Neural cell (in vitro differentiated cells): ENCODE measurements around the gene NGEF. TPM values are rescaled to one million over a fixed set of nuclear protein-coding genes. Genes with fewer than 3 reads are reported as not detected.

Source experiments
- H2AFZ ChIP-seq: fragments of 200-600, 300-800 bp; sonication (generic), shearing (Covaris generic); 2 replicates; pipeline ENCODE4 v1.6.0; 2014; ENCODE audit warnings: low read depth, mild to moderate bottlenecking, antibody characterized with exemption, low read length, moderate library complexity
- H3F3A ChIP-seq: fragments of 200-600 bp; shearing (Covaris generic); 2 replicates; pipeline ENCODE4 v1.6.1; 2016; ENCODE audit warnings: mild to moderate bottlenecking, moderate library complexity, mixed read lengths, antibody characterized with exemption, low read length; ENCODE audit not compliant: insufficient read depth, poor library complexity, severe bottlenecking
- H3K27ac ChIP-seq: fragments of 200-600, 300-800 bp; sonication (generic), shearing (Covaris generic); 2 replicates; pipeline ENCODE4 v1.5.1; 2014; ENCODE audit warnings: mild to moderate bottlenecking, low read length, moderate library complexity
- H3K27me3 ChIP-seq: fragments of 300-800, 200-600 bp; sonication (generic), shearing (Covaris generic); 2 replicates; pipeline ENCODE4 v1.6.0; 2014; ENCODE audit warnings: mild to moderate bottlenecking, low read depth, low read length, moderate library complexity; ENCODE audit not compliant: insufficient read depth
- H3K36me3 ChIP-seq: fragments of 300-800, 200-600 bp; sonication (generic), shearing (Covaris generic); 2 replicates; pipeline ENCODE4 v1.5.1; 2014; ENCODE audit warnings: mild to moderate bottlenecking, antibody characterized with exemption, low read length, moderate library complexity; ENCODE audit not compliant: insufficient read depth
- H3K4me2 ChIP-seq: fragments of 300-800, 200-600 bp; sonication (generic), shearing (Covaris generic); 2 replicates; pipeline ENCODE4 v1.6.0; 2014; ENCODE audit warnings: mild to moderate bottlenecking, low read length
- H3K4me3 ChIP-seq: fragments of 300-800, 200-600 bp; sonication (generic), shearing (Covaris generic); 2 replicates; pipeline ENCODE4 v1.5.1; 2014; ENCODE audit warnings: mild to moderate bottlenecking, low read length, moderate library complexity
- H3K79me2 ChIP-seq: fragments of 200-600 bp; shearing (Covaris generic); replicated peaks from 2 replicates; pipeline ENCODE4 v1.6.0; 2014; ENCODE audit warnings: mild to moderate bottlenecking, low read length, moderate library complexity; ENCODE audit not compliant: insufficient read depth
- H3K9ac ChIP-seq: fragments of 300-800, 200-600 bp; sonication (generic), shearing (Covaris generic); 2 replicates; pipeline ENCODE4 v1.6.1; 2016; ENCODE audit warnings: mild to moderate bottlenecking, low read length, mixed read lengths
- H3K9me2 ChIP-seq: fragments of 200-600 bp; shearing (Covaris generic); 2 replicates; pipeline ENCODE4 v1.6.1; 2016; ENCODE audit warnings: mild to moderate bottlenecking, low read length, mixed read lengths; ENCODE audit not compliant: insufficient read depth
- H3K9me3 ChIP-seq: fragments of 200-600, 300-800 bp; sonication (generic), shearing (Covaris generic); 2 replicates; pipeline ENCODE4 v1.6.1; 2016; ENCODE audit warnings: mild to moderate bottlenecking, mixed run types, low read length, moderate library complexity, mixed read lengths
- H4K20me1 ChIP-seq: fragments of 200-600 bp; shearing (Covaris generic); 2 replicates; pipeline ENCODE4 v1.6.1; 2016; ENCODE audit warnings: mild to moderate bottlenecking, mixed run types; ENCODE audit not compliant: insufficient read depth
- EP300 ChIP-seq: fragments of 450-650 bp; conservative IDR thresholded peaks from 2 replicates; pipeline ENCODE4 v1.6.1; 2014; ENCODE audit warnings: antibody characterized with exemption, mild to moderate bottlenecking, moderate library complexity; ENCODE audit not compliant: poor library complexity, severe bottlenecking
- EZH2 ChIP-seq: fragments of 200-600, 300-800 bp; shearing (Covaris generic), sonication (generic); IDR thresholded peaks from 2 replicates; pipeline ENCODE4 v1.6.1; 2014; ENCODE audit warnings: antibody characterized with exemption, low read length, borderline replicate concordance, mild to moderate bottlenecking; ENCODE audit not compliant: insufficient read depth, poor library complexity, severe bottlenecking
- MXI1 ChIP-seq: fragments of 450-650 bp; conservative IDR thresholded peaks from 2 replicates; pipeline ENCODE4 v1.6.1; 2014; ENCODE audit warnings: antibody characterized with exemption, mild to moderate bottlenecking; ENCODE audit not compliant: poor library complexity, severe bottlenecking
- POLR2AphosphoS5 ChIP-seq: IDR thresholded peaks from 2 replicates; pipeline ENCODE4 v1.6.1; 2012
- RAD21 ChIP-seq: fragments of 450-650 bp; conservative IDR thresholded peaks from 2 replicates; pipeline ENCODE4 v1.6.1; 2014; ENCODE audit warnings: antibody characterized with exemption, mild to moderate bottlenecking, moderate library complexity
- SMC3 ChIP-seq: fragments of 450-650 bp; conservative IDR thresholded peaks from 2 replicates; pipeline ENCODE4 v1.6.1; 2014; ENCODE audit warnings: antibody characterized with exemption, mild to moderate bottlenecking, moderate library complexity; ENCODE audit not compliant: poor library complexity
- TAF1 ChIP-seq: IDR thresholded peaks from 2 replicates; pipeline ENCODE4 v1.6.1; 2012; ENCODE audit warnings: low read depth
- polyA plus RNA-seq: library from polyadenylated mRNA; depleted of rRNA; stranded (reverse); fragments of >200 nt; gene quantifications from 2 replicates; pipeline ENCODE4 v1.2.3, GENCODE V29; 2014
- TF ChIP-seq, protein P1 (sequence below): fragments of 450-650 bp; IDR thresholded peaks from 2 replicates; pipeline ENCODE4 v1.5.1; 2014; ENCODE audit warnings: antibody characterized with exemption, mild to moderate bottlenecking, moderate library complexity; ENCODE audit not compliant: poor library complexity, severe bottlenecking
- TF ChIP-seq, protein P2 (sequence below): IDR thresholded peaks from 2 replicates; pipeline ENCODE4 v1.6.1; 2012; ENCODE audit warnings: borderline replicate concordance

NGEF gene
- polyA plus RNA-seq, 1 donor from 2014 or later = 5.2 TPM

DNA sequence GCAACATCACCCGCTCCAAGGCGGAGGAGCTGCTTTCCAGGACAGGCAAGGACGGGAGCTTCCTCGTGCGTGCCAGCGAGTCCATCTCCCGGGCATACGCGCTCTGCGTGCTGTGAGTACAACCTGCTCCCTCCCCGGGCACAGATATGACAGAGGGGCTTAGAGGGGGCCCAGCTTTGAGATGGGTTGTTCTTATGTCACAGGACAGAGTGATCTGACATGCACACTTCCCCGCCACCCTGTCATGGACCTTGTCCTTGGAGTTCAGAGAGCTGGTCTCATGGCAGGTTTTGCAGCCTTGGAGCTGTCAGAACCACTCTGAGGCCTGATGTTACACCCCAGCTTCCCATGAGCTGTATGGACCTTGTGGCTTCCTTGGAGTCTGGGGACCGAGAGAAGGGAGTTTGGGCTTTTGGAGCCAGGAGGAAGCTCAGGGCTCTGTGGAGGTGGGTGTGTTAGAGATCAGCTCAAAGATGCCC lies 47.5 kb upstream of the NGEF start:
- Histone ChIP-seq H3K9me2 (no peaks in the 10 kb centered on the region), H4K20me1 (no peaks in the 10 kb centered on the region), H3F3A (no peaks in the 10 kb centered on the region), H3K27me3 (no peaks in the 10 kb centered on the region), H3K36me3 (no peaks in the 10 kb centered on the region), H3K9me3 (no peaks in the 10 kb centered on the region), H3K79me2 (no peaks in the 10 kb centered on the region), H3K9ac (no peak overlapping the region), H3K4me3 (no peak overlapping the region), H3K27ac (no peak overlapping the region), H2AFZ (no peak overlapping the region), H3K4me2 (no peak overlapping the region)
- no peak for TF ChIP-seq EP300
- no peak for TF ChIP-seq POLR2AphosphoS5
- TF ChIP-seq, protein P1, sequence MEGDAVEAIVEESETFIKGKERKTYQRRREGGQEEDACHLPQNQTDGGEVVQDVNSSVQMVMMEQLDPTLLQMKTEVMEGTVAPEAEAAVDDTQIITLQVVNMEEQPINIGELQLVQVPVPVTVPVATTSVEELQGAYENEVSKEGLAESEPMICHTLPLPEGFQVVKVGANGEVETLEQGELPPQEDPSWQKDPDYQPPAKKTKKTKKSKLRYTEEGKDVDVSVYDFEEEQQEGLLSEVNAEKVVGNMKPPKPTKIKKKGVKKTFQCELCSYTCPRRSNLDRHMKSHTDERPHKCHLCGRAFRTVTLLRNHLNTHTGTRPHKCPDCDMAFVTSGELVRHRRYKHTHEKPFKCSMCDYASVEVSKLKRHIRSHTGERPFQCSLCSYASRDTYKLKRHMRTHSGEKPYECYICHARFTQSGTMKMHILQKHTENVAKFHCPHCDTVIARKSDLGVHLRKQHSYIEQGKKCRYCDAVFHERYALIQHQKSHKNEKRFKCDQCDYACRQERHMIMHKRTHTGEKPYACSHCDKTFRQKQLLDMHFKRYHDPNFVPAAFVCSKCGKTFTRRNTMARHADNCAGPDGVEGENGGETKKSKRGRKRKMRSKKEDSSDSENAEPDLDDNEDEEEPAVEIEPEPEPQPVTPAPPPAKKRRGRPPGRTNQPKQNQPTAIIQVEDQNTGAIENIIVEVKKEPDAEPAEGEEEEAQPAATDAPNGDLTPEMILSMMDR = no peak
- no peak for TF ChIP-seq SMC3
- TF ChIP-seq, protein P2, sequence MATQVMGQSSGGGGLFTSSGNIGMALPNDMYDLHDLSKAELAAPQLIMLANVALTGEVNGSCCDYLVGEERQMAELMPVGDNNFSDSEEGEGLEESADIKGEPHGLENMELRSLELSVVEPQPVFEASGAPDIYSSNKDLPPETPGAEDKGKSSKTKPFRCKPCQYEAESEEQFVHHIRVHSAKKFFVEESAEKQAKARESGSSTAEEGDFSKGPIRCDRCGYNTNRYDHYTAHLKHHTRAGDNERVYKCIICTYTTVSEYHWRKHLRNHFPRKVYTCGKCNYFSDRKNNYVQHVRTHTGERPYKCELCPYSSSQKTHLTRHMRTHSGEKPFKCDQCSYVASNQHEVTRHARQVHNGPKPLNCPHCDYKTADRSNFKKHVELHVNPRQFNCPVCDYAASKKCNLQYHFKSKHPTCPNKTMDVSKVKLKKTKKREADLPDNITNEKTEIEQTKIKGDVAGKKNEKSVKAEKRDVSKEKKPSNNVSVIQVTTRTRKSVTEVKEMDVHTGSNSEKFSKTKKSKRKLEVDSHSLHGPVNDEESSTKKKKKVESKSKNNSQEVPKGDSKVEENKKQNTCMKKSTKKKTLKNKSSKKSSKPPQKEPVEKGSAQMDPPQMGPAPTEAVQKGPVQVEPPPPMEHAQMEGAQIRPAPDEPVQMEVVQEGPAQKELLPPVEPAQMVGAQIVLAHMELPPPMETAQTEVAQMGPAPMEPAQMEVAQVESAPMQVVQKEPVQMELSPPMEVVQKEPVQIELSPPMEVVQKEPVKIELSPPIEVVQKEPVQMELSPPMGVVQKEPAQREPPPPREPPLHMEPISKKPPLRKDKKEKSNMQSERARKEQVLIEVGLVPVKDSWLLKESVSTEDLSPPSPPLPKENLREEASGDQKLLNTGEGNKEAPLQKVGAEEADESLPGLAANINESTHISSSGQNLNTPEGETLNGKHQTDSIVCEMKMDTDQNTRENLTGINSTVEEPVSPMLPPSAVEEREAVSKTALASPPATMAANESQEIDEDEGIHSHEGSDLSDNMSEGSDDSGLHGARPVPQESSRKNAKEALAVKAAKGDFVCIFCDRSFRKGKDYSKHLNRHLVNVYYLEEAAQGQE = no peak
- TF ChIP-seq RAD21 = no peak
- no peak for TF ChIP-seq EZH2
- no peak for TF ChIP-seq TAF1
- no peak for TF ChIP-seq MXI1

DNA sequence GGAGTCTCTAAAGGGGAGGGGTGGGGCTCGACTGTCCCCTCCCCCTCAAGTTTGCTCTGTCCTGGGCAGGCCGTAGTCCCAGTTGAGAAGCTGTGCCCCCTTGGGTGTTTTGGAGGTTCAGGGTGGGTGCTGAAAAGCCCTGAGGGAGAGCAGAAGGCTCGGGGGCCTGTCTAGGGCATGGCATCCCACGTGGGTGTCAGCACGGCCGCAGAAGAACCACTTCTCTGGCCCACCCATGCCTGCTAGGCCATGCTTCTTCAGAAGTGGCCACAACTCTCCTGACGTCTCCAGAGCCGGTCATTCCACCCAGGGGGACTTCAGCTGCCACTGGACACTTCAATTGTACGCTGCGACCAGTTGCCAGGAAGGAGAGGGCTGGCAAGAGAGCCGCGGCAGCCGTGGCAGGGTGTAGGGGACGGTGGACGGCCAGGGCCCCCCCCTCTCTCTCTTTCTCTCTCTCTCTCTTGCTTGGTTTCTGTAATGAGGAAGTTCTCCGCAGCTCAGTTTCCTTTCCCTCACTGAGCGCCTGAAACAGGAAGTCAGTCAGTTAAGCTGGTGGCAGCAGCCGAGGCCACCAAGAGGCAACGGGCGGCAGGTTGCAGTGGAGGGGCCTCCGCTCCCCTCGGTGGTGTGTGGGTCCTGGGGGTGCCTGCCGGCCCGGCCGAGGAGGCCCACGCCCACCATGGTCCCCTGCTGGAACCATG lies 46.9 kb upstream of the NGEF start, which contains the start of gene INPP5D:
Gene INPP5D, plus strand, starts transcription at position 546 of the 704 bp plus-strand sequence. Its CDS starts 137 bp downstream, at position 683.
- H3K4me3 ChIP-seq = no peak within 1 kb of the TSS

More for the DNA sequence above, 46.9 kb upstream of the NGEF start, which contains the start of gene INPP5D:
- no peak within 1 kb of the TSS for H3K27ac ChIP-seq
- H2AFZ ChIP-seq = no peak within 1 kb of the TSS
- H3K79me2 ChIP-seq = no peaks in the 10 kb centered on the region
- H3F3A ChIP-seq = no peaks in the 10 kb centered on the region
- no peak within 1 kb of the TSS for H3K9ac ChIP-seq
- H3K9me2 ChIP-seq = no peaks in the 10 kb centered on the region
- H3K36me3 ChIP-seq = no peaks in the 10 kb centered on the region
- H3K27me3 ChIP-seq = no peaks in the 10 kb centered on the region
- no peaks in the 10 kb centered on the region for H3K9me3 ChIP-seq
- no peak within 1 kb of the TSS for H3K4me2 ChIP-seq
- no peak for TF ChIP-seq POLR2AphosphoS5
- no peak for TF ChIP-seq SMC3
- H4K20me1 ChIP-seq = no peaks in the 10 kb centered on the region
